Parietal lobe (tissue), 2 donors: ENCODE measurements around the gene DNAJC6. TPM values are rescaled to one million over a fixed set of nuclear protein-coding genes. Genes with fewer than 3 reads are reported as not detected.

Experiments used
- small RNA-seq: library from RNA; depleted of rRNA; stranded (forward); fragments of <200 nt; gene quantifications from one replicate; pipeline ENCODE3, GENCODE V24; 2014; ENCODE audit warnings: low replicate concordance
- total RNA-seq: library from RNA; depleted of rRNA; stranded (reverse); fragments of >200 nt; gene quantifications from one replicate; pipeline ENCODE4 v1.2.3, GENCODE V29; 2014

Gene DNAJC6
- total RNA-seq: 130 TPM

GRCh38 chr1:65309304-65310077 is at the start of gene DNAJC6:
Gene DNAJC6, plus strand, starts transcription at chr1:65309543. Its CDS starts 203 bp downstream, at chr1:65309746.

GRCh38 chr1:65420590-65421350 is 111.4 kb downstream of the DNAJC6 start, which contains the start of the genes LEPR and LEPROT:
Gene LEPR, plus strand, starts transcription at chr1:65420668. Its CDS starts 144,898 bp downstream, at chr1:65565566.
Gene LEPROT, plus strand, starts transcription at chr1:65420668. Its CDS starts 57 bp downstream, at chr1:65420725.

Small RNA genes lying within 50 kb of the gene (small RNA-seq; reads per million reads assigned to genes)
- not detected for gene COX6CP13
- gene RNU2-15P: not detected

Other genes starting within 250 kb of the DNAJC6 start
- gene AK4, start 161.3 kb upstream of the DNAJC6 start, total RNA-seq: 11.3 TPM
- gene LEPR, start 111.1 kb downstream of the DNAJC6 start, total RNA-seq: 13.8 TPM
- gene LEPROT, start 111.1 kb downstream of the DNAJC6 start, total RNA-seq: 46.0 TPM